ENCODE results near the gene TMEM18.

GRCh38 chr2:675982-676646 lies 1.1 kb downstream of the TMEM18 start:
- TF ChIP-seq CTCF (IDR thresholded peaks at IDR 0.05): peak in 3 of 6 experiments; percentile 18 to 28 (median 26)
- peak in 1 of 4 donors; percentile 4 for TF ChIP-seq POLR2A (IDR thresholded peaks at IDR 0.05)
